ENCODE data around the gene PCDH17.

Gene PCDH17

GRCh38 chr13:57635541-57636085 lies 4.1 kb downstream of the PCDH17 start:
- DNase-seq, result no peak

- DNase-seq, result no peak
Measured at GRCh38 chr13:57636816-57637215, 5.3 kb downstream of the PCDH17 start.

GRCh38 chr13:57637515-57637914 lies 6.0 kb downstream of the PCDH17 start:
- DNase-seq, result no peak

- DNase-seq, result no peak
Measured at GRCh38 chr13:57638186-57638890, 6.8 kb downstream of the PCDH17 start.

- no peak for DNase-seq
Measured at GRCh38 chr13:57640607-57641006, 9.1 kb downstream of the PCDH17 start.

GRCh38 chr13:57641051-57641450 lies 9.5 kb downstream of the PCDH17 start:
- no peak for DNase-seq

- no peak for DNase-seq
Measured at GRCh38 chr13:57644106-57644505, 12.6 kb downstream of the PCDH17 start.

- no peak for DNase-seq
Measured at GRCh38 chr13:57653229-57653989, 21.9 kb downstream of the PCDH17 start.

GRCh38 chr13:57665481-57665880 lies 33.9 kb downstream of the PCDH17 start:
- DNase-seq, result no peak

- no peak for DNase-seq
Measured at GRCh38 chr13:57666131-57666953, 34.8 kb downstream of the PCDH17 start.

- DNase-seq, result no peak
Measured at GRCh38 chr13:57672168-57672567, 40.6 kb downstream of the PCDH17 start.

- DNase-seq, result no peak
Measured at GRCh38 chr13:57673197-57673596, 41.7 kb downstream of the PCDH17 start.

GRCh38 chr13:57675526-57675925 lies 44.0 kb downstream of the PCDH17 start:
- DNase-seq, result no peak

- no peak for DNase-seq
Measured at GRCh38 chr13:57680609-57681008, 49.1 kb downstream of the PCDH17 start.

- DNase-seq, result no peak
Measured at GRCh38 chr13:57682128-57682716, 50.7 kb downstream of the PCDH17 start.

- DNase-seq, result no peak
Measured at GRCh38 chr13:57698851-57699250, 67.3 kb downstream of the PCDH17 start.

GRCh38 chr13:57704031-57704430 lies 72.5 kb downstream of the PCDH17 start:
- no peak for DNase-seq

GRCh38 chr13:57716295-57716694 lies 84.8 kb downstream of the PCDH17 start:
- no peak for DNase-seq

GRCh38 chr13:57724486-57725272 lies 93.1 kb downstream of the PCDH17 start:
- no peak for DNase-seq

GRCh38 chr13:57725480-57725879 lies 93.9 kb downstream of the PCDH17 start:
- no peak for DNase-seq

GRCh38 chr13:57726981-57727380 lies 95.4 kb downstream of the PCDH17 start:
- no peak for DNase-seq

GRCh38 chr13:57734306-57734705 lies 102.8 kb downstream of the PCDH17 start:
- DNase-seq, result no peak

Data from kidney glomerular epithelial cell (primary cell).